ENCODE data around the gene RNF115.

The RNF115 gene

GRCh38 chr1:145689922-145690321 is 134.0 kb downstream of the RNF115 start:
- Histone ChIP-seq H2AFZ (ENCODE audit: low read depth, low read length) (no peak overlapping the region), H3K27me3 (ENCODE audit: insufficient read depth, low read length, poor library complexity) (no peaks in the 10 kb centered on the region), H3K27ac (ENCODE audit: low read length) (no peak overlapping the region), H3K4me1 (ENCODE audit: insufficient read depth, low read length) (peaks cover 17% of the 10 kb centered on the region), H3K9me3 (ENCODE audit: insufficient read depth, low read length, severe bottlenecking) (no peaks in the 10 kb centered on the region), H3K4me2 (ENCODE audit: insufficient read depth, low read length) (peak overlapping the region; percentile 6; the same call in 1 of the 2 replicates), H3K79me2 (ENCODE audit: insufficient read depth, low read length) (no peaks in the 10 kb centered on the region), H3K36me3 (ENCODE audit: insufficient read depth, low read length) (no peaks in the 10 kb centered on the region), H4K20me1 (ENCODE audit: insufficient read depth, low read length) (no peaks in the 10 kb centered on the region), H3K9ac (ENCODE audit: low read depth, low read length) (no peak overlapping the region), H3K4me3 (ENCODE audit: low read depth in 1 of 2, low read length in 2 of 2) (no peak overlapping the region)
- ATAC-seq (ENCODE audit: insufficient read depth, low read depth) (no peak), DNase-seq (no peak)
- no peak for TF ChIP-seq EZH2 (IDR thresholded peaks at IDR 0.05; ENCODE audit: borderline replicate concordance, low read depth, low read length, severe bottlenecking)
- TF ChIP-seq CTCF (IDR thresholded peaks at IDR 0.05; ENCODE audit: borderline replicate concordance, extremely low read depth, low read length, poor library complexity, severe bottlenecking): no peak

GRCh38 chr1:145688924-145689323 is 135.0 kb downstream of the RNF115 start:
- no peaks in the 10 kb centered on the region for H3K36me3 ChIP-seq (ENCODE audit: insufficient read depth, low read length)
- TF ChIP-seq CTCF (IDR thresholded peaks at IDR 0.05; ENCODE audit: borderline replicate concordance, extremely low read depth, low read length, poor library complexity, severe bottlenecking) (no peak), EZH2 (IDR thresholded peaks at IDR 0.05; ENCODE audit: borderline replicate concordance, low read depth, low read length, severe bottlenecking) (no peak)
- H2AFZ ChIP-seq (ENCODE audit: low read depth, low read length): no peak overlapping the region
- no peak overlapping the region for H3K27ac ChIP-seq (ENCODE audit: low read length)
- H3K9me3 ChIP-seq (ENCODE audit: insufficient read depth, low read length, severe bottlenecking): no peaks in the 10 kb centered on the region
- H3K4me3 ChIP-seq (ENCODE audit: low read depth in 1 of 2, low read length in 2 of 2): no peak overlapping the region
- H3K4me1 ChIP-seq (ENCODE audit: insufficient read depth, low read length): peaks cover 17% of the 10 kb centered on the region
- ATAC-seq (ENCODE audit: insufficient read depth, low read depth): no peak
- no peak for DNase-seq
- H4K20me1 ChIP-seq (ENCODE audit: insufficient read depth, low read length): no peaks in the 10 kb centered on the region
- no peaks in the 10 kb centered on the region for H3K27me3 ChIP-seq (ENCODE audit: insufficient read depth, low read length, poor library complexity)
- no peak overlapping the region for H3K9ac ChIP-seq (ENCODE audit: low read depth, low read length)
- H3K4me2 ChIP-seq (ENCODE audit: insufficient read depth, low read length): no peak overlapping the region
- no peaks in the 10 kb centered on the region for H3K79me2 ChIP-seq (ENCODE audit: insufficient read depth, low read length)

Data from DND-41 (cell line).